ENCODE measurements around the gene CD164. TPM values are rescaled to one million over a fixed set of nuclear protein-coding genes. Genes with fewer than 3 reads are reported as not detected.

The CD164 gene
- total and polyA plus RNA-seq, 7 donors: 97.8 to 368 (median 140) TPM

GRCh38 chr6:109345986-109346385, 36.3 kb downstream of the CD164 start:
- H3K4me1 ChIP-seq: peaks cover 12% of the 10 kb centered on the region
- no peak overlapping the region for H3K4me3 ChIP-seq
- no peak for DNase-seq
- WGBS, 3 donors: 78 to 88% (median 85%) methylated on average over 4 of the region's 4 CpGs
- H3K27ac ChIP-seq: no peak overlapping the region
- intact Hi-C loops (cut with DNase I): no loop called here
- no peaks in the 10 kb centered on the region for H3K27me3 ChIP-seq (ENCODE audit: insufficient read depth in 3 of 3, low read length in 2 of 3)
- H3K36me3 ChIP-seq (ENCODE audit: insufficient read depth in 1 of 2, low read depth in 1 of 2): no peaks in the 10 kb centered on the region
- no peak for ATAC-seq
- no peaks in the 10 kb centered on the region for H3K9me3 ChIP-seq
- no peak for TF ChIP-seq CTCF (IDR thresholded peaks at IDR 0.05)

- Histone ChIP-seq H3K4me3 (no peak overlapping the region), H3K27ac (no peak overlapping the region), H3K36me3 (ENCODE audit: insufficient read depth in 1 of 2, low read depth in 1 of 2) (no peaks in the 10 kb centered on the region), H3K9me3 (no peaks in the 10 kb centered on the region), H3K4me1 (peaks cover 5% of the 10 kb centered on the region), H3K27me3 (ENCODE audit: insufficient read depth in 3 of 3, low read length in 2 of 3) (no peaks in the 10 kb centered on the region)
- intact Hi-C loops (cut with DNase I): no loop called here
- DNase-seq: no peak
- 81 to 100% (median 100%) methylated on average over 2 of the region's 2 CpGs for WGBS, 3 donors
- ATAC-seq: no peak
- TF ChIP-seq CTCF (IDR thresholded peaks at IDR 0.05): no peak
Observed at GRCh38 chr6:109344226-109344625, 38.0 kb downstream of the CD164 start.

- H3K27ac ChIP-seq: no peak overlapping the region
- ATAC-seq: no peak
- H3K4me3 ChIP-seq: no peak overlapping the region
- 77 to 89% (median 79%) methylated on average over 7 of the region's 7 CpGs for WGBS, 3 donors
- H3K36me3 ChIP-seq (ENCODE audit: insufficient read depth in 1 of 2, low read depth in 1 of 2): no peaks in the 10 kb centered on the region
- DNase-seq: no peak
- H3K27me3 ChIP-seq (ENCODE audit: insufficient read depth in 3 of 3, low read length in 2 of 3): no peaks in the 10 kb centered on the region
- no peak for TF ChIP-seq CTCF (IDR thresholded peaks at IDR 0.05)
- no peaks in the 10 kb centered on the region for H3K9me3 ChIP-seq
- H3K4me1 ChIP-seq: peaks cover 4% of the 10 kb centered on the region
- intact Hi-C loops (cut with DNase I): no loop called here
Observed at GRCh38 chr6:109343518-109343917, 38.7 kb downstream of the CD164 start.

GRCh38 chr6:109342911-109343310, 39.4 kb downstream of the CD164 start:
- intact Hi-C loops (cut with DNase I): no loop called here
- DNase-seq (no peak), ATAC-seq (no peak)
- Histone ChIP-seq H3K4me3 (no peak overlapping the region), H3K4me1 (peaks cover 4% of the 10 kb centered on the region), H3K36me3 (ENCODE audit: insufficient read depth in 1 of 2, low read depth in 1 of 2) (no peaks in the 10 kb centered on the region), H3K9me3 (no peaks in the 10 kb centered on the region), H3K27me3 (ENCODE audit: insufficient read depth in 3 of 3, low read length in 2 of 3) (no peaks in the 10 kb centered on the region), H3K27ac (no peak overlapping the region)
- TF ChIP-seq CTCF (IDR thresholded peaks at IDR 0.05): no peak
- WGBS, 3 donors: 79 to 87% (median 81%) methylated on average over 6 of the region's 6 CpGs

- WGBS, 3 donors: 73 to 78% (median 74%) methylated on average over 5 of the region's 5 CpGs
- no peak for ATAC-seq
Observed at GRCh38 chr6:109342506-109342905, 39.8 kb downstream of the CD164 start.

More at GRCh38 chr6:109342506-109342905, 39.8 kb downstream of the CD164 start:
- no peak for DNase-seq
- Histone ChIP-seq H3K4me3 (no peak overlapping the region), H3K9me3 (no peaks in the 10 kb centered on the region), H3K27ac (no peak overlapping the region), H3K36me3 (ENCODE audit: insufficient read depth in 1 of 2, low read depth in 1 of 2) (no peaks in the 10 kb centered on the region), H3K4me1 (peaks cover 4% of the 10 kb centered on the region), H3K27me3 (ENCODE audit: insufficient read depth in 3 of 3, low read length in 2 of 3) (no peaks in the 10 kb centered on the region)
- intact Hi-C loops (cut with DNase I): no loop called here
- TF ChIP-seq CTCF (IDR thresholded peaks at IDR 0.05): no peak
